ENCODE measurements around the gene PAPOLB. TPM values are rescaled to one million over a fixed set of nuclear protein-coding genes. Genes with fewer than 3 reads are reported as not detected.
A peak's percentile ranks its signal among the peaks of the same experiment; 100 is the strongest.

PAPOLB gene
- total and polyA plus RNA-seq, 2 of the 8 experiments (the other 6 are each of a cell fraction or from before 2014, with no cell fraction given): 0.02 to 0.15 TPM

DNA sequence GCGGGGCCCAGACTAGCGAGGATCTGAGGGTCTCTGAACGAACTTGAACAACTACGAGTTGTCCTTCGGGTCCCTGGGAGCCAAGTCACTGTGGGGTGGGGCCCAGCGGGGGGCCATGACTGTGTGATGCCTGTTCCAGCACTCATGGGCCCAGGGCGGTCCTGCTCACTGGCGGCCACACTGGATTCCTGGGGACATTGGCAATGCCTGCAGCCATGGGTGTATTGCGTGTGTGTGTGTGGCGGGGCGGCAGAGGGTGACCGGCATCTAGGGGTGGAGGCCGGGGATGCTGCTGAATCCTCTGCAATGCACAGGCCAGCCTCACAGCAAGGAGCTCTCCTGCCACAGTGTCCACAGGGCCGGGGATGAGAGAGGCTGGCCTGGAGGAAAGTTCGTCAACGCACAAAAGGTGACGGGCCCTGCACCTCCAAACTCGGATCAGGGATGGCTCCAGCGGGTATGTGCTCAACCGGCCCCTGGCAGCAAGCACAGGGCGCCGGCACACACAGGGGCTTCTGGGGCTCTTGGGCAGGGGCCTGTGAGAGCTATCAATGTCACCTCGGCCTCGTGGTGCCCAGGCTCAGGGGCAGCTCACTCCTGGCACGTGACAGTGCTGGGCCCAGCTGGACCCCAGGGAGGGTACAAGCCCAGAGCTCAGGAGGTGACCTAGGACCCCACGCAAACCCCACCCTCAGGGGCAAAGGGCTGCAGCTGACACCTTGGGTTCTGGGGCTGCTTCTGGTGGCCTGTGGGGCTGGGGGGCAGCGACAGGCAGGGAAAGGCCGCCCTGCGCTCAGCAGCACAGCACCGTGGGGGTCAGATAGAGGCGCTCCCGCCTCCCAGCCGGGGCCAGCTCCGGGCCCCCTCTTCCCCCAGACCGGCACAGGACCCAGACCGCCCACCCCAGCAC is 27.9 kb downstream of the PAPOLB start:
- Histone ChIP-seq H3K79me2 (ENCODE audit: control insufficient read depth in 1 of 2, insufficient read depth in 2 of 2, low read length in 2 of 2) (no peaks in the 10 kb centered on the region), H3K4me1 (replicated peaks in 1 of 4; ENCODE audit: control insufficient read depth in 3 of 4, insufficient read depth in 4 of 4, low read length in 3 of 4) (peaks cover 0 to 4% (median 0%) of the 10 kb centered on the region in 4 experiments; a peak in 1 of 7 replicates), H3K23me2 (ENCODE audit: low read depth, low read length) (peaks cover 2% of the 10 kb centered on the region; the same call in 1 of the 2 replicates), H2BK12ac (ENCODE audit: low read depth, low read length) (no peak overlapping the region), H3K4ac (replicated peaks; ENCODE audit: insufficient read length, low read depth, low read length) (no peak overlapping the region), H3K9me3 (ENCODE audit: insufficient read depth in 2 of 2, low read depth in 1 of 2, low read length in 1 of 2) (no peaks in the 10 kb centered on the region), H3K27me3 (replicated peaks in 1 of 4; ENCODE audit: control insufficient read depth in 3 of 4, extremely low read depth in 1 of 4, insufficient read depth in 3 of 4, low read length in 3 of 4) (no peaks in the 10 kb centered on the region), H3K27ac (ENCODE audit: low read depth, low read length) (no peak overlapping the region), H3K79me1 (ENCODE audit: low read depth, low read length) (no peaks in the 10 kb centered on the region), H3K4me2 (ENCODE audit: insufficient read depth in 1 of 2, low read depth in 2 of 2, low read length in 2 of 2) (no peak overlapping the region), H4K8ac (ENCODE audit: extremely low read depth, insufficient read depth, low read length) (peak overlapping the region; percentile 46; the same call in 1 of the 2 replicates), H3K4me3 (ENCODE audit: extremely low read depth in 1 of 4, insufficient read depth in 2 of 4, low read depth in 3 of 4, low read length in 4 of 4) (no peak overlapping the region), H3K9ac (replicated peaks in 1 of 4; ENCODE audit: extremely low read depth in 1 of 4, low read depth in 3 of 4, low read length in 3 of 4) (no peak overlapping the region), H2AFZ (ENCODE audit: low read length) (no peak overlapping the region), H2BK5ac (ENCODE audit: low read depth, low read length) (no peak overlapping the region), H4K5ac (ENCODE audit: insufficient read length, low read depth, low read length) (no peak overlapping the region), H4K20me1 (replicated peaks in 1 of 2; ENCODE audit: control insufficient read depth in 1 of 2, insufficient read depth in 2 of 2, low read length in 2 of 2) (peaks cover 0 to 6% of the 10 kb centered on the region in 2 experiments), H3K36me3 (ENCODE audit: control insufficient read depth in 2 of 4, insufficient read depth in 4 of 4, low read length in 3 of 4) (no peaks in the 10 kb centered on the region), H2AK5ac (ENCODE audit: low read depth, low read length) (no peak overlapping the region), H2BK20ac (ENCODE audit: low read length) (no peak overlapping the region), H3K23ac (ENCODE audit: insufficient read length) (no peak overlapping the region), H3K56ac (replicated peaks; ENCODE audit: insufficient read length, low read depth, low read length) (no peak overlapping the region), H2BK120ac (replicated peaks; ENCODE audit: low read depth, low read length) (no peak overlapping the region), H2BK15ac (ENCODE audit: low read length) (no peak overlapping the region), H4K91ac (replicated peaks; ENCODE audit: insufficient read length, low read length) (no peak overlapping the region), H3K18ac (ENCODE audit: extremely low read depth, low read length) (no peak overlapping the region), H3K14ac (ENCODE audit: insufficient read length) (no peak overlapping the region)
- DNase-seq (ENCODE audit: low read depth in 1 of 2, low spot score in 2 of 2): no peak
- POLR2A ChIA-PET (ENCODE audit: partially characterized antibody): interaction anchor here (0.5 to 0.9 kb wide), 2 partner anchors 17 to 57 kb away, joined by 3 to 5 read pairs; no protein-coding TSS in a partner anchor
- CTCF ChIA-PET (ENCODE audit: partially characterized antibody): interaction anchor here (0.6 to 1.7 kb wide), 6 partner anchors 10 to 817 kb away, joined by 3 to 9 read pairs (median 4); partner anchors contain the start of gene RADIL
- 70% methylated on average over 31 of the region's 36 CpGs; no CpG with 5 or more reads in 1 of the 2 experiments for WGBS, 2 experiments (ENCODE audit: extremely low coverage in 1 of 2, insufficient coverage in 1 of 2, insufficient read length in 1 of 2, insufficient replicate concordance in 2 of 2, low coverage in 1 of 2, low lambda C conversion rate in 2 of 2, missing lambda C conversion rate in 1 of 2)
- TF ChIP-seq, protein P1, sequence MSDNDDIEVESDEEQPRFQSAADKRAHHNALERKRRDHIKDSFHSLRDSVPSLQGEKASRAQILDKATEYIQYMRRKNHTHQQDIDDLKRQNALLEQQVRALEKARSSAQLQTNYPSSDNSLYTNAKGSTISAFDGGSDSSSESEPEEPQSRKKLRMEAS (IDR thresholded peaks at IDR 0.05): no peak
- TF ChIP-seq EP300 (IDR thresholded peaks at IDR 0.05; ENCODE audit: borderline replicate concordance in 1 of 2, low read depth in 2 of 2, low read length in 2 of 2) (no peak), CTBP2 (IDR thresholded peaks at IDR 0.05; ENCODE audit: borderline replicate concordance, insufficient read depth, insufficient read length, low read length) (no peak), EZH2 (IDR thresholded peaks at IDR 0.05; ENCODE audit: low read depth, low read length, severe bottlenecking) (no peak), ASH2L (IDR thresholded peaks at IDR 0.05; ENCODE audit: low read length) (no peak)
- FAIRE-seq: no peak

All from H1 (cell line).